Breast epithelium (tissue), 4 donors: Measurements from ENCODE around the gene SPTBN1. TPM values are rescaled to one million over a fixed set of nuclear protein-coding genes. Genes with fewer than 3 reads are reported as not detected.

Experiments used
- DNase-seq, 2 donors: peaks; one replicate each; pipeline ENCODE4 v3.0.0-alpha.2; 2019; ENCODE audit warnings: low spot score in 2 of 2
- H3K27ac ChIP-seq, 2 donors: fragments of 200-600 bp; sonication (generic) in 1 of 2; one replicate each; pipeline ENCODE4 v1.5.1; 2016 to 2019; ENCODE audit warnings: mild to moderate bottlenecking in 1 of 2
- H3K27me3 ChIP-seq, 2 donors: fragments of 200-600 bp; sonication (generic) in 1 of 2; one replicate each; pipeline versions ENCODE4 v1.5.1 to v1.6.0; 2017 to 2019; ENCODE audit warnings: control low read depth in 1 of 2, mild to moderate bottlenecking in 1 of 2
- H3K36me3 ChIP-seq: fragments of 200-600 bp; one replicate; pipeline ENCODE4 v1.5.1; 2019
- H3K4me1 ChIP-seq, 2 donors: fragments of 200-600 bp; sonication (generic); one replicate each; pipeline ENCODE4 v1.5.1; 2016 to 2019; ENCODE audit warnings: control low read depth in 1 of 2
- H3K4me3 ChIP-seq, 3 donors: fragments of 200-600 bp; sonication (generic); 1 replicate in 2 of 3; 2 replicates in 1 of 3; pipeline ENCODE4 v1.5.1; 2016 to 2019; ENCODE audit warnings: mild to moderate bottlenecking in 3 of 3, moderate library complexity in 2 of 3
- H3K9me3 ChIP-seq, 2 donors: fragments of 200-600 bp; sonication (generic) in 1 of 2; one replicate each; pipeline ENCODE4 v1.5.1; 2016 to 2019; ENCODE audit warnings: control low read depth in 1 of 2
- POLR2A ChIP-seq: fragments of 450-650 bp; IDR thresholded peaks from one replicate; pipeline ENCODE4 v1.6.1; 2016; ENCODE audit warnings: antibody characterized with exemption, mild to moderate bottlenecking, moderate library complexity
- POLR2AphosphoS5 ChIP-seq, 3 donors: sonication (generic); formaldehyde crosslinking; IDR thresholded peaks; one replicate each; pipeline ENCODE4 v1.6.1; 2017; ENCODE audit warnings: antibody characterized with exemption in 3 of 3
- intact Hi-C: fragments of 100-400 bp; cut with DNase I; formaldehyde crosslinking; loops from one replicate; pipeline ENCODE4 v1.15.1; 2023; ENCODE audit warnings: low total_unique reads
- total RNA-seq, 3 donors: library from RNA; depleted of rRNA; stranded (reverse); fragments of >200 nt; gene quantifications; one replicate each; pipeline ENCODE4 v1.1.0, GENCODE V29; 2016
- TF ChIP-seq, protein P1 (sequence below), 3 donors: fragments of 450-650 bp; IDR thresholded peaks; one replicate each; pipeline ENCODE4 v1.5.1; 2016 to 2017; ENCODE audit warnings: antibody characterized with exemption in 3 of 3, mild to moderate bottlenecking in 3 of 3, moderate library complexity in 3 of 3

SPTBN1 gene
- total RNA-seq, 3 donors from 2014 or later = 223 to 1,216 (median 273) TPM

GRCh38 chr2:54440050-54440449, 16.1 kb upstream of the SPTBN1 start:
- H3K36me3 ChIP-seq = no peaks in the 10 kb centered on the region
- no peak for DNase-seq
- H3K4me3 ChIP-seq = no peak overlapping the region
- H3K27ac ChIP-seq = no peak overlapping the region
- H3K27me3 ChIP-seq = no peaks in the 10 kb centered on the region
- TF ChIP-seq, protein P1, sequence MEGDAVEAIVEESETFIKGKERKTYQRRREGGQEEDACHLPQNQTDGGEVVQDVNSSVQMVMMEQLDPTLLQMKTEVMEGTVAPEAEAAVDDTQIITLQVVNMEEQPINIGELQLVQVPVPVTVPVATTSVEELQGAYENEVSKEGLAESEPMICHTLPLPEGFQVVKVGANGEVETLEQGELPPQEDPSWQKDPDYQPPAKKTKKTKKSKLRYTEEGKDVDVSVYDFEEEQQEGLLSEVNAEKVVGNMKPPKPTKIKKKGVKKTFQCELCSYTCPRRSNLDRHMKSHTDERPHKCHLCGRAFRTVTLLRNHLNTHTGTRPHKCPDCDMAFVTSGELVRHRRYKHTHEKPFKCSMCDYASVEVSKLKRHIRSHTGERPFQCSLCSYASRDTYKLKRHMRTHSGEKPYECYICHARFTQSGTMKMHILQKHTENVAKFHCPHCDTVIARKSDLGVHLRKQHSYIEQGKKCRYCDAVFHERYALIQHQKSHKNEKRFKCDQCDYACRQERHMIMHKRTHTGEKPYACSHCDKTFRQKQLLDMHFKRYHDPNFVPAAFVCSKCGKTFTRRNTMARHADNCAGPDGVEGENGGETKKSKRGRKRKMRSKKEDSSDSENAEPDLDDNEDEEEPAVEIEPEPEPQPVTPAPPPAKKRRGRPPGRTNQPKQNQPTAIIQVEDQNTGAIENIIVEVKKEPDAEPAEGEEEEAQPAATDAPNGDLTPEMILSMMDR (IDR thresholded peaks at IDR 0.05) = no peak
- TF ChIP-seq POLR2AphosphoS5 (IDR thresholded peaks at IDR 0.05) = no peak
- TF ChIP-seq POLR2A = no peak
- no peaks in the 10 kb centered on the region for H3K9me3 ChIP-seq
- intact Hi-C loops = no loop called here
- no peaks in the 10 kb centered on the region for H3K4me1 ChIP-seq

GRCh38 chr2:54444503-54444902, 11.6 kb upstream of the SPTBN1 start:
- Histone ChIP-seq H3K27me3 (no peaks in the 10 kb centered on the region), H3K4me3 (no peak overlapping the region), H3K36me3 (no peaks in the 10 kb centered on the region), H3K4me1 (no peaks in the 10 kb centered on the region), H3K9me3 (no peaks in the 10 kb centered on the region), H3K27ac (no peak overlapping the region)
- TF ChIP-seq POLR2AphosphoS5 (IDR thresholded peaks at IDR 0.05) (no peak), POLR2A (no peak)
- TF ChIP-seq, protein P1 (IDR thresholded peaks at IDR 0.05) = no peak
- no peak for DNase-seq
- intact Hi-C loops = no loop called here

- intact Hi-C loops = no loop called here
- Histone ChIP-seq H3K27me3 (no peaks in the 10 kb centered on the region), H3K27ac (no peak overlapping the region), H3K36me3 (no peaks in the 10 kb centered on the region), H3K4me1 (no peaks in the 10 kb centered on the region), H3K9me3 (no peaks in the 10 kb centered on the region), H3K4me3 (no peak overlapping the region)
- TF ChIP-seq POLR2AphosphoS5 (IDR thresholded peaks at IDR 0.05) (no peak), POLR2A (no peak)
- TF ChIP-seq, protein P1 (IDR thresholded peaks at IDR 0.05) = no peak
- DNase-seq = no peak
These were observed 10.0 kb upstream of the SPTBN1 start for GRCh38 chr2:54446122-54446521.

- Histone ChIP-seq H3K4me1 (no peaks in the 10 kb centered on the region), H3K4me3 (no peak overlapping the region), H3K27ac (no peak overlapping the region), H3K27me3 (no peaks in the 10 kb centered on the region), H3K9me3 (no peaks in the 10 kb centered on the region), H3K36me3 (no peaks in the 10 kb centered on the region)
- no peak for DNase-seq
- intact Hi-C loops = no loop called here
- no peak for TF ChIP-seq POLR2A
- TF ChIP-seq, protein P1 (IDR thresholded peaks at IDR 0.05) = no peak
- no peak for TF ChIP-seq POLR2AphosphoS5 (IDR thresholded peaks at IDR 0.05)
These were observed 9.5 kb upstream of the SPTBN1 start for GRCh38 chr2:54446625-54447024.

GRCh38 chr2:54454548-54455130, 1.5 kb upstream of the SPTBN1 start:
- H3K27me3 ChIP-seq = no peaks in the 10 kb centered on the region
- no peaks in the 10 kb centered on the region for H3K9me3 ChIP-seq
- H3K4me3 ChIP-seq = peak overlapping the region; percentile 81 to 94 (median 89)
- no peak for DNase-seq
- no peaks in the 10 kb centered on the region for H3K36me3 ChIP-seq
- no peaks in the 10 kb centered on the region for H3K4me1 ChIP-seq
- TF ChIP-seq, protein P1 (IDR thresholded peaks at IDR 0.05) = no peak
- TF ChIP-seq POLR2AphosphoS5 (IDR thresholded peaks at IDR 0.05) (no peak), POLR2A (no peak)
- peak overlapping the region; percentile 87 to 96 for H3K27ac ChIP-seq
- intact Hi-C loops = no loop called here
